ENCODE measurements around the gene PHF2. TPM values are rescaled to one million over a fixed set of nuclear protein-coding genes. Genes with fewer than 3 reads are reported as not detected.

Gene PHF2
- total and polyA plus RNA-seq, 2 of the 8 experiments (the other 6 are each of a cell fraction or from before 2014, with no cell fraction given), result 3.4 to 9.4 TPM

DNA sequence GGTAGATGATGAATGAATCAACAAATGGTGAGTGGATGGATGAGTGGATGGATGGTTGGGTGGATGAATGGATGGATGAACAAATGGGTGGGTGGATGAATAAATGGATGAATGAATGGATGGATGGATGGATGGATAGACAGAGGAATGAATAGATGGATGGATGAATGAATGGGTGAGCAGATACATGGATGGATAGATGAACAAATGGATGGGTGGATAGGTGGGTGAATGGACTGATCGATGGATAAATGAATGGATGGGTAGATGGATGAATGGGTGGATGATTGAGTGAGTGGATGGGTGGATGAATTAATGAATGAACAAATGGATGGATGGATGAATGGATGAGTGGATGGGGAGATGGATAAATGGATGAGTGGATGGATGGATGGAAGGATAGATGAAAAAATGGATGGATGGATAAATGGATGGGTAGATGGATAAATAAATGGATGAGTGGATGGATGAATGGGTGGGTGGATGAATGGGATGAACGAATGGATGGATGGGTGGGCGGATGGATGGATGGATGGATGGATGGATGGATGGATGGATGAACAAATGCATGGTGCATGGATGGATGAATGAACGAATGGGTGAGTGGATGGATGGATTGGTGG lies 85.7 kb downstream of the PHF2 start:
- no peak overlapping the region for H3K18ac ChIP-seq (ENCODE audit: extremely low read depth, low read length)
- H2AFZ ChIP-seq (ENCODE audit: low read length), result no peak overlapping the region
- no peak overlapping the region; the same call in 1 of the 2 replicates for H2BK5ac ChIP-seq (ENCODE audit: low read depth, low read length)
- H3K79me2 ChIP-seq (ENCODE audit: control insufficient read depth in 1 of 2, insufficient read depth in 2 of 2, low read length in 2 of 2), result no peaks in the 10 kb centered on the region
- no peak overlapping the region for H2BK12ac ChIP-seq (ENCODE audit: low read depth, low read length)
- no peak overlapping the region for H4K5ac ChIP-seq (ENCODE audit: insufficient read length, low read depth, low read length)
- no peak overlapping the region for H3K9ac ChIP-seq (replicated peaks in 1 of 4; ENCODE audit: extremely low read depth in 1 of 4, low read depth in 3 of 4, low read length in 3 of 4)
- H3K27me3 ChIP-seq (replicated peaks in 1 of 4; ENCODE audit: control insufficient read depth in 3 of 4, extremely low read depth in 1 of 4, insufficient read depth in 3 of 4, low read length in 3 of 4), result no peaks in the 10 kb centered on the region
- no peak overlapping the region for H3K4me2 ChIP-seq (ENCODE audit: insufficient read depth in 1 of 2, low read depth in 2 of 2, low read length in 2 of 2)
- no peak overlapping the region for H2AK5ac ChIP-seq (ENCODE audit: low read depth, low read length)
- POLR2A ChIA-PET (ENCODE audit: partially characterized antibody), result no interaction called here
- no peaks in the 10 kb centered on the region; a peak in 1 of 7 replicates for H3K4me1 ChIP-seq (replicated peaks in 1 of 4; ENCODE audit: control insufficient read depth in 3 of 4, insufficient read depth in 4 of 4, low read length in 3 of 4)
- no peak overlapping the region for H3K4me3 ChIP-seq (ENCODE audit: extremely low read depth in 1 of 4, insufficient read depth in 2 of 4, low read depth in 3 of 4, low read length in 4 of 4)
- no peak overlapping the region for H4K91ac ChIP-seq (replicated peaks; ENCODE audit: insufficient read length, low read length)
- DNase-seq (ENCODE audit: low read depth in 1 of 2, low spot score in 2 of 2) (no peak), FAIRE-seq (no peak)
- no peak overlapping the region for H3K14ac ChIP-seq (ENCODE audit: insufficient read length)
- 80 to 100% methylated on average over 1 to 4 of the region's 4 CpGs for WGBS, 2 experiments (ENCODE audit: extremely low coverage in 1 of 2, insufficient coverage in 1 of 2, insufficient read length in 1 of 2, insufficient replicate concordance in 2 of 2, low coverage in 1 of 2, low lambda C conversion rate in 2 of 2, missing lambda C conversion rate in 1 of 2)
- H4K8ac ChIP-seq (ENCODE audit: extremely low read depth, insufficient read depth, low read length), result no peak overlapping the region
- peaks cover 0 to 13% of the 10 kb centered on the region in 2 experiments for H4K20me1 ChIP-seq (replicated peaks in 1 of 2; ENCODE audit: control insufficient read depth in 1 of 2, insufficient read depth in 2 of 2, low read length in 2 of 2)
- no peak overlapping the region for H3K4ac ChIP-seq (replicated peaks; ENCODE audit: insufficient read length, low read depth, low read length)
- H3K27ac ChIP-seq (ENCODE audit: low read depth, low read length), result no peak overlapping the region
- H3K79me1 ChIP-seq (ENCODE audit: low read depth, low read length), result no peaks in the 10 kb centered on the region
- H3K23ac ChIP-seq (ENCODE audit: insufficient read length), result no peak overlapping the region
- H2BK120ac ChIP-seq (replicated peaks; ENCODE audit: low read depth, low read length), result no peak overlapping the region
- H3K56ac ChIP-seq (replicated peaks; ENCODE audit: insufficient read length, low read depth, low read length), result peak overlapping the region; percentile 59
- peaks cover 0 to 4% (median 0%) of the 10 kb centered on the region in 4 experiments; a peak in 2 of 8 replicates for H3K36me3 ChIP-seq (ENCODE audit: control insufficient read depth in 2 of 4, insufficient read depth in 4 of 4, low read length in 3 of 4)
- H3K23me2 ChIP-seq (ENCODE audit: low read depth, low read length), result peaks cover 13% of the 10 kb centered on the region; the same call in 1 of the 2 replicates
- CTCF ChIA-PET (ENCODE audit: partially characterized antibody), result no interaction called here
- no peak overlapping the region for H2BK20ac ChIP-seq (ENCODE audit: low read length)
- no peaks in the 10 kb centered on the region for H3K9me3 ChIP-seq (ENCODE audit: insufficient read depth in 2 of 2, low read depth in 1 of 2, low read length in 1 of 2)
- no peak overlapping the region for H2BK15ac ChIP-seq (ENCODE audit: low read length)
- TF ChIP-seq POLR2A (IDR thresholded peaks at IDR 0.05; ENCODE audit: control extremely low read depth in 1 of 2, low read depth in 2 of 2, low read length in 2 of 2) (no peak), CBX5 (IDR thresholded peaks at IDR 0.05; ENCODE audit: low read depth, low read length) (no peak), CHD2 (IDR thresholded peaks at IDR 0.05; ENCODE audit: low read length) (no peak), TAF7 (optimal IDR thresholded peaks at IDR 0.05; ENCODE audit: borderline replicate concordance, low read depth, low read length) (no peak), SP2 (IDR thresholded peaks at IDR 0.05; ENCODE audit: low read length) (no peak), SP1 (IDR thresholded peaks at IDR 0.05; ENCODE audit: low read depth, low read length) (no peak), SIN3A (conservative IDR thresholded peaks at IDR 0.05 in 1 of 2, IDR thresholded peaks at IDR 0.05 in 1 of 2; ENCODE audit: low read depth in 1 of 2, low read length in 2 of 2) (no peak), GTF2F1 (IDR thresholded peaks at IDR 0.05; ENCODE audit: borderline replicate concordance, low read depth, low read length) (no peak), CBX8 (IDR thresholded peaks at IDR 0.05; ENCODE audit: borderline replicate concordance, low read depth, low read length) (no peak), BCL11A (IDR thresholded peaks at IDR 0.05; ENCODE audit: low read depth in 2 of 2, low read length in 2 of 2) (no peak), SAP30 (IDR thresholded peaks at IDR 0.05; ENCODE audit: insufficient read depth, insufficient replicate concordance, low read length) (no peak), SIRT6 (IDR thresholded peaks at IDR 0.05; ENCODE audit: low read length) (no peak), POLR2AphosphoS5 (IDR thresholded peaks at IDR 0.05; ENCODE audit: low read depth, low read length) (no peak)
- TF ChIP-seq, protein P1, sequence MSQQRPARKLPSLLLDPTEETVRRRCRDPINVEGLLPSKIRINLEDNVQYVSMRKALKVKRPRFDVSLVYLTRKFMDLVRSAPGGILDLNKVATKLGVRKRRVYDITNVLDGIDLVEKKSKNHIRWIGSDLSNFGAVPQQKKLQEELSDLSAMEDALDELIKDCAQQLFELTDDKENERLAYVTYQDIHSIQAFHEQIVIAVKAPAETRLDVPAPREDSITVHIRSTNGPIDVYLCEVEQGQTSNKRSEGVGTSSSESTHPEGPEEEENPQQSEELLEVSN (IDR thresholded peaks at IDR 0.05), result no peak

Data from H1 (cell line).